Fibroblast of villous mesenchyme (primary cell): ENCODE results near the gene TBPL2. TPM values are rescaled to one million over a fixed set of nuclear protein-coding genes. Genes with fewer than 3 reads are reported as not detected.
"Not testable (repeated sequence)": the region's sequence is repeated elsewhere in the genome, so short reads cannot be mapped to it uniquely, and the experiment has no call there.

Experiments used
- DNase-seq: peaks from one replicate; pipeline ENCODE4 v3.0.0-alpha.2; 2010; ENCODE audit warnings: low read depth
- H3K4me3 ChIP-seq: 2 replicates; pipeline ENCODE4 v1.5.1; 2011; ENCODE audit warnings: low read depth, mild to moderate bottlenecking, low read length
- CTCF ChIP-seq: IDR thresholded peaks from 2 replicates; pipeline ENCODE4 v1.5.1; 2012; ENCODE audit warnings: low read depth, mild to moderate bottlenecking, low read length; ENCODE audit not compliant: insufficient read depth
- total RNA-seq: library from RNA; depleted of rRNA; stranded (reverse); fragments of >200 nt; gene quantifications from 2 replicates; pipeline ENCODE4 v1.2.3, GENCODE V29; 2012

The TBPL2 gene
- total RNA-seq, result not detected in 2 replicates

- TF ChIP-seq CTCF, result peak; percentile 51
- H3K4me3 ChIP-seq, result peak within 1 kb of the TSS; percentile 34
- DNase-seq, result no peak
Observed at GRCh38 chr14:55440385-55440784, at the start of gene TBPL2. TBPL2 (minus strand) TSS chr14:55440616; CDS start chr14:55440449, 167 bp downstream.

GRCh38 chr14:55488204-55488603, 47.8 kb upstream of the TBPL2 start:
- no peak overlapping the region for H3K4me3 ChIP-seq
- no peak for DNase-seq
- no peak for TF ChIP-seq CTCF

GRCh38 chr14:55482936-55483605, 42.7 kb upstream of the TBPL2 start:
- no peak for DNase-seq
- TF ChIP-seq CTCF, result no peak
- H3K4me3 ChIP-seq, result no peak overlapping the region

- DNase-seq, result no peak
- no peak overlapping the region for H3K4me3 ChIP-seq
- TF ChIP-seq CTCF, result no peak
Observed at GRCh38 chr14:55481769-55482168, 41.4 kb upstream of the TBPL2 start.

- TF ChIP-seq CTCF, result no peak
- no peak overlapping the region for H3K4me3 ChIP-seq
- DNase-seq, result no peak
Observed at GRCh38 chr14:55477680-55478079, 37.3 kb upstream of the TBPL2 start.

- H3K4me3 ChIP-seq, DNase-seq: not testable (repeated sequence)
Observed at GRCh38 chr14:55476448-55476847, 36.0 kb upstream of the TBPL2 start.

- no peak for TF ChIP-seq CTCF
- DNase-seq, result no peak
- no peak overlapping the region for H3K4me3 ChIP-seq
Observed at GRCh38 chr14:55473786-55474185, 33.4 kb upstream of the TBPL2 start.
